H9 (cell line): ENCODE data around the gene ACOX1. TPM values are rescaled to one million over a fixed set of nuclear protein-coding genes. Genes with fewer than 3 reads are reported as not detected.

Experiments used
- DNase-seq: peaks from one replicate; pipeline ENCODE4 v3.0.0-alpha.2; 2017
- H2AFZ ChIP-seq: one replicate; pipeline ENCODE4 v1.6.1; 2013; ENCODE audit warnings: mild to moderate bottlenecking, low read length, control low read depth, moderate library complexity
- H2AK5ac ChIP-seq: 2 replicates; pipeline ENCODE4 v1.6.1; 2013; ENCODE audit warnings: low read length, control low read depth, mixed read lengths; ENCODE audit not compliant: insufficient read length
- H2BK120ac ChIP-seq: one replicate; pipeline ENCODE4 v1.6.1; 2013; ENCODE audit warnings: low read depth, mild to moderate bottlenecking, low read length, control low read depth, inconsistent platforms; ENCODE audit not compliant: poor library complexity, severe bottlenecking
- H2BK12ac ChIP-seq: 2 replicates; pipeline ENCODE4 v1.6.1; 2013; ENCODE audit warnings: low read length, control low read depth, mixed read lengths, low read depth; ENCODE audit not compliant: insufficient read length
- H2BK15ac ChIP-seq: 2 replicates; pipeline ENCODE4 v1.6.1; 2013; ENCODE audit warnings: low read depth, low read length, control low read depth
- H2BK20ac ChIP-seq: one replicate; pipeline ENCODE4 v1.6.1; 2013; ENCODE audit warnings: low read depth, mild to moderate bottlenecking, low read length, control low read depth, inconsistent platforms; ENCODE audit not compliant: poor library complexity, severe bottlenecking
- H2BK5ac ChIP-seq: 2 replicates; pipeline ENCODE4 v1.6.1; 2013; ENCODE audit warnings: low read length, control low read depth, mixed read lengths; ENCODE audit not compliant: insufficient read length
- H3K14ac ChIP-seq: 2 replicates; pipeline ENCODE4 v1.6.1; 2013; ENCODE audit warnings: low read length, control low read depth; ENCODE audit not compliant: insufficient read depth
- H3K18ac ChIP-seq: 2 replicates; pipeline ENCODE4 v1.6.1; 2013; ENCODE audit warnings: low read depth, mild to moderate bottlenecking, mixed read lengths, low read length, control low read depth; ENCODE audit not compliant: insufficient read length
- H3K23ac ChIP-seq: 2 replicates; pipeline ENCODE4 v1.6.1; 2013; ENCODE audit warnings: low read length, control low read depth, mixed read lengths, low read depth; ENCODE audit not compliant: insufficient read length
- H3K23me2 ChIP-seq: 2 replicates; pipeline ENCODE4 v1.6.1; 2013; ENCODE audit warnings: low read depth, mild to moderate bottlenecking, mixed read lengths, low read length, control low read depth; ENCODE audit not compliant: insufficient read length, poor library complexity, severe bottlenecking
- H3K27ac ChIP-seq: 2 replicates; pipeline ENCODE4 v1.5.1; 2013; ENCODE audit warnings: low read length, control low read depth, mixed read lengths, low read depth; ENCODE audit not compliant: insufficient read length
- H3K27me3 ChIP-seq: 2 replicates; pipeline ENCODE4 v1.6.1; 2013; ENCODE audit warnings: low read length, control low read depth, inconsistent platforms; ENCODE audit not compliant: insufficient read depth
- H3K4ac ChIP-seq: 2 replicates; pipeline ENCODE4 v1.6.1; 2013; ENCODE audit warnings: low read depth, mild to moderate bottlenecking, control low read depth, inconsistent platforms, low read length, moderate library complexity
- H3K4me1 ChIP-seq: 2 replicates; pipeline ENCODE4 v1.6.1; 2013; ENCODE audit warnings: low read length, control low read depth, inconsistent platforms; ENCODE audit not compliant: insufficient read depth
- H3K4me2 ChIP-seq: 2 replicates; pipeline ENCODE4 v1.6.1; 2013; ENCODE audit warnings: low read length, control low read depth, mixed read lengths; ENCODE audit not compliant: insufficient read length, insufficient read depth
- H3K56ac ChIP-seq: 2 replicates; pipeline ENCODE4 v1.6.1; 2013; ENCODE audit warnings: low read depth, mild to moderate bottlenecking, mixed read lengths, low read length, control low read depth; ENCODE audit not compliant: insufficient read length
- H3K79me1 ChIP-seq: 2 replicates; pipeline ENCODE4 v1.6.1; 2013; ENCODE audit warnings: low read depth, mild to moderate bottlenecking, moderate library complexity, low read length, control low read depth, inconsistent platforms; ENCODE audit not compliant: insufficient read depth, poor library complexity, severe bottlenecking
- H3K79me2 ChIP-seq: 2 replicates; pipeline ENCODE4 v1.6.1; 2013; ENCODE audit warnings: low read length, control low read depth, inconsistent platforms; ENCODE audit not compliant: insufficient read depth
- H3K9ac ChIP-seq: 2 replicates; pipeline ENCODE4 v1.6.1; 2013; ENCODE audit warnings: low read length, control low read depth, mixed read lengths; ENCODE audit not compliant: insufficient read length; ENCODE audit errors: extremely low read depth
- H3K9me3 ChIP-seq: one replicate; pipeline ENCODE4 v1.6.1; 2013; ENCODE audit warnings: low read depth, low read length, inconsistent platforms; ENCODE audit not compliant: control insufficient read depth
- H3T11ph ChIP-seq: one replicate; pipeline ENCODE4 v1.6.1; 2013; ENCODE audit warnings: mild to moderate bottlenecking, low read length, control low read depth, inconsistent platforms
- H4K20me1 ChIP-seq: one replicate; pipeline ENCODE4 v1.6.1; 2013; ENCODE audit not compliant: control insufficient read depth, insufficient read length, insufficient read depth
- H4K5ac ChIP-seq: 2 replicates; pipeline ENCODE4 v1.6.1; 2013; ENCODE audit warnings: low read depth, mild to moderate bottlenecking, mixed read lengths, low read length, control low read depth; ENCODE audit not compliant: insufficient read length
- H4K8ac ChIP-seq: replicated peaks from 2 replicates; pipeline ENCODE4 v1.6.1; 2013; ENCODE audit warnings: low read length, control low read depth, mixed read lengths, low read depth; ENCODE audit not compliant: insufficient read length
- H4K91ac ChIP-seq: 2 replicates; pipeline ENCODE4 v1.6.1; 2013; ENCODE audit warnings: low read depth, mild to moderate bottlenecking, moderate library complexity, mixed read lengths, low read length, control low read depth; ENCODE audit not compliant: insufficient read length
- H3K27ac Mint-ChIP-seq, 3 experiments: 2 replicates in 2 of 3; 3 replicates in 1 of 3; pipeline ENCODE4 v1.8.0; 2020 to 2021; ENCODE audit warnings: mixed read lengths in 3 of 3, mild to moderate bottlenecking in 1 of 3, moderate library complexity in 1 of 3
- H3K27me3 Mint-ChIP-seq: 2 replicates; pipeline ENCODE4 v1.8.0; 2021; ENCODE audit warnings: low read depth, mild to moderate bottlenecking, moderate library complexity, mixed read lengths
- H3K36me3 Mint-ChIP-seq, 3 experiments: 2 replicates in 2 of 3; 3 replicates in 1 of 3; pipeline ENCODE4 v1.8.0; 2020 to 2021; ENCODE audit warnings: low read depth in 3 of 3, mixed read lengths in 3 of 3; ENCODE audit not compliant: insufficient read depth in 1 of 3
- H3K4me1 Mint-ChIP-seq, 2 experiments: 2 replicates each; pipeline ENCODE4 v1.8.0; 2020; ENCODE audit warnings: mixed read lengths in 2 of 2
- H3K4me3 Mint-ChIP-seq, 2 experiments: 2 replicates in 1 of 2; 3 replicates in 1 of 2; pipeline ENCODE4 v1.8.0; 2020 to 2021; ENCODE audit warnings: mild to moderate bottlenecking in 2 of 2, mixed read lengths in 2 of 2, moderate library complexity in 1 of 2
- H3K9me3 Mint-ChIP-seq, 2 experiments: 2 replicates in 1 of 2; 3 replicates in 1 of 2; pipeline ENCODE4 v1.8.0; 2020; ENCODE audit warnings: mild to moderate bottlenecking in 2 of 2, mixed read lengths in 2 of 2, moderate library complexity in 1 of 2
- WGBS: extraction: QIAGEN DNeasy Blood & Tissue Kit; methylation state at CpG from one replicate; pipeline ENCODE4 v1.1.7; 2013; ENCODE audit warnings: missing lambda C conversion rate, low lambda C conversion rate, mixed read lengths; ENCODE audit not compliant: insufficient read length; ENCODE audit errors: extremely low coverage; 5-methylcytosine and 5-hydroxymethylcytosine counted together
- total RNA-seq: library from RNA; stranded (reverse); gene quantifications from 2 replicates; pipeline ENCODE4 v1.2.1, GENCODE V29; 2021
- TF ChIP-seq, protein P1 (sequence below): fragments of 200-600 bp; sonication (generic); conservative IDR thresholded peaks from 3 replicates; pipeline ENCODE4 v1.8.0; 2021; ENCODE audit warnings: antibody characterized with exemption, mild to moderate bottlenecking

The ACOX1 gene
- total RNA-seq, 1 experiment from 2014 or later = 27.4 TPM

- H3K4me1 ChIP-seq = no peaks in the 10 kb centered on the region
- TF ChIP-seq, protein P1, sequence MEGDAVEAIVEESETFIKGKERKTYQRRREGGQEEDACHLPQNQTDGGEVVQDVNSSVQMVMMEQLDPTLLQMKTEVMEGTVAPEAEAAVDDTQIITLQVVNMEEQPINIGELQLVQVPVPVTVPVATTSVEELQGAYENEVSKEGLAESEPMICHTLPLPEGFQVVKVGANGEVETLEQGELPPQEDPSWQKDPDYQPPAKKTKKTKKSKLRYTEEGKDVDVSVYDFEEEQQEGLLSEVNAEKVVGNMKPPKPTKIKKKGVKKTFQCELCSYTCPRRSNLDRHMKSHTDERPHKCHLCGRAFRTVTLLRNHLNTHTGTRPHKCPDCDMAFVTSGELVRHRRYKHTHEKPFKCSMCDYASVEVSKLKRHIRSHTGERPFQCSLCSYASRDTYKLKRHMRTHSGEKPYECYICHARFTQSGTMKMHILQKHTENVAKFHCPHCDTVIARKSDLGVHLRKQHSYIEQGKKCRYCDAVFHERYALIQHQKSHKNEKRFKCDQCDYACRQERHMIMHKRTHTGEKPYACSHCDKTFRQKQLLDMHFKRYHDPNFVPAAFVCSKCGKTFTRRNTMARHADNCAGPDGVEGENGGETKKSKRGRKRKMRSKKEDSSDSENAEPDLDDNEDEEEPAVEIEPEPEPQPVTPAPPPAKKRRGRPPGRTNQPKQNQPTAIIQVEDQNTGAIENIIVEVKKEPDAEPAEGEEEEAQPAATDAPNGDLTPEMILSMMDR = no peak
- Mint-ChIP-seq H3K36me3 (peaks cover 2 to 20% (median 8%) of the 10 kb centered on the region in 3 experiments; a peak in 5 of 7 replicates), H3K4me1 (no peaks in the 10 kb centered on the region), H3K4me3 (no peak overlapping the region), H3K27ac (no peak overlapping the region), H3K27me3 (no peaks in the 10 kb centered on the region), H3K9me3 (no peaks in the 10 kb centered on the region)
- H4K91ac ChIP-seq = no peak overlapping the region
- H3K23ac ChIP-seq = no peak overlapping the region
- no peak overlapping the region for H2BK20ac ChIP-seq
- H3K14ac ChIP-seq = no peak overlapping the region
- no peak overlapping the region for H3K4me2 ChIP-seq
- no peak overlapping the region for H2AFZ ChIP-seq
- H3K56ac ChIP-seq = no peak overlapping the region
- H3K79me2 ChIP-seq = no peaks in the 10 kb centered on the region
- H3K79me1 ChIP-seq = no peaks in the 10 kb centered on the region
- no peaks in the 10 kb centered on the region for H4K20me1 ChIP-seq
- H4K5ac ChIP-seq = no peak overlapping the region
- H3K9me3 ChIP-seq = no peaks in the 10 kb centered on the region
- no peak overlapping the region for H2AK5ac ChIP-seq
- H3K23me2 ChIP-seq = no peaks in the 10 kb centered on the region
- no peaks in the 10 kb centered on the region for H3K27me3 ChIP-seq
- no CpG with 5 or more reads among the region's 4 CpGs for WGBS
- no peak overlapping the region for H2BK5ac ChIP-seq
- no peak overlapping the region for H2BK12ac ChIP-seq
- H2BK15ac ChIP-seq = no peak overlapping the region
- H3K18ac ChIP-seq = no peak overlapping the region
- no peak overlapping the region for H3K27ac ChIP-seq
- no peak overlapping the region for H3K9ac ChIP-seq
- DNase-seq = no peak
- no peak overlapping the region for H3K4ac ChIP-seq
- no peak overlapping the region for H2BK120ac ChIP-seq
- no peak overlapping the region for H4K8ac ChIP-seq
- H3T11ph ChIP-seq = no peak overlapping the region
These were observed 52.5 kb downstream of the ACOX1 start for GRCh38 chr17:75926456-75926855.
